Measurements from ENCODE around the gene OR51A7.

- no peak for TF ChIP-seq CTCF (IDR thresholded peaks at IDR 0.05)
- no peak for TF ChIP-seq POLR2A (IDR thresholded peaks at IDR 0.05)
Observed at GRCh38 chr11:4881860-4882500, 21.6 kb upstream of the OR51A7 start, which contains the start of gene OR51T1.
